HepG2 (cell line): ENCODE results near the gene ART3. TPM values are rescaled to one million over a fixed set of nuclear protein-coding genes. Genes with fewer than 3 reads are reported as not detected.
A peak's percentile ranks its signal among the peaks of the same experiment; 100 is the strongest.

ENCODE experiments used
- DPF2 ChIP-seq: sonication (generic); formaldehyde crosslinking; IDR thresholded peaks from 2 replicates; pipeline ENCODE4 v1.4.0; 2020; ENCODE audit warnings: mild to moderate bottlenecking, low read depth, missing genetic modification reagents, borderline replicate concordance
- GABPB1 ChIP-seq: IDR thresholded peaks from 2 replicates; pipeline ENCODE4 v1.6.1; 2016; ENCODE audit warnings: mild to moderate bottlenecking, missing genetic modification reagents, moderate library complexity, missing compliant biosample characterization
- KLF9 ChIP-seq: IDR thresholded peaks from 2 replicates; pipeline ENCODE4 v1.6.1; 2016; ENCODE audit warnings: low read depth
- MBNL3 ChIP-seq: fragments of 250-450 bp; sonication (Bioruptor Pico); conservative IDR thresholded peaks from 2 replicates; pipeline ENCODE4 v1.8.0; 2022; ENCODE audit warnings: mild to moderate bottlenecking, inconsistent platforms
- MYC ChIP-seq: sonication (generic); formaldehyde crosslinking; IDR thresholded peaks from 2 replicates; pipeline ENCODE4 v1.9.0; 2021; ENCODE audit warnings: missing genetic modification reagents, borderline replicate concordance
- NR2F6 ChIP-seq, 2 experiments: IDR thresholded peaks; 2 replicates each; pipeline ENCODE4 v1.6.1; 2016; ENCODE audit warnings: antibody characterized with exemption in 1 of 2, mild to moderate bottlenecking in 1 of 2
- SMAD3 ChIP-seq: sonication (generic); formaldehyde crosslinking; IDR thresholded peaks from 2 replicates; pipeline ENCODE4 v1.4.0; 2020; ENCODE audit warnings: missing genetic modification reagents
- TAF15 ChIP-seq: fragments of 200-400 bp; formaldehyde crosslinking; IDR thresholded peaks from one replicate; pipeline ENCODE4 v1.6.1; 2018; ENCODE audit warnings: mild to moderate bottlenecking, low read depth, low read length; ENCODE audit not compliant: poor library complexity, severe bottlenecking
- ZFP36L1 ChIP-seq: sonication (generic); formaldehyde crosslinking; IDR thresholded peaks from 2 replicates; pipeline ENCODE4 v1.8.0; 2022; ENCODE audit warnings: mild to moderate bottlenecking, missing genetic modification reagents, moderate library complexity
- polyA plus RNA-seq, 8 experiments: library from polyadenylated mRNA; depleted of rRNA in 3 of 8; stranded (reverse) in 7 of 8; unstranded in 1 of 8; fragments of >200 nt; fragmentation: Illumina TruSeq in 4 of 8; extraction: Trizol in 4 of 8; gene quantifications; 2 replicates each; pipeline versions ENCODE4 v1.2.1 to v1.2.3, GENCODE V29; 2011 to 2016; ENCODE audit warnings: low read depth in 4 of 8, missing spikeins in 1 of 8, mixed read lengths in 1 of 8; ENCODE audit not compliant: insufficient read depth in 1 of 8
- total RNA-seq, 5 experiments: library from RNA; depleted of rRNA; stranded (reverse); fragments of >200 nt; fragmentation: Illumina TruSeq; extraction: Trizol; gene quantifications; 2 replicates each; pipeline ENCODE4 v1.2.3, GENCODE V29; 2016; ENCODE audit warnings: low read depth in 1 of 5
- TF ChIP-seq, protein P1 (sequence below): sonication (generic); formaldehyde crosslinking; IDR thresholded peaks from 2 replicates; pipeline ENCODE4 v1.5.0; 2020; ENCODE audit warnings: mild to moderate bottlenecking, missing genetic modification reagents, borderline replicate concordance
- TF ChIP-seq, protein P2 (sequence below): sonication (generic); formaldehyde crosslinking; IDR thresholded peaks from 2 replicates; pipeline ENCODE4 v1.9.0; 2021; ENCODE audit warnings: mild to moderate bottlenecking, missing genetic modification reagents
- TF ChIP-seq, protein P3 (sequence below): sonication (generic); formaldehyde crosslinking; IDR thresholded peaks from 2 replicates; pipeline ENCODE4 v1.5.1; 2020; ENCODE audit warnings: mild to moderate bottlenecking, missing genetic modification reagents
- TF ChIP-seq, protein P4 (sequence below): sonication (generic); formaldehyde crosslinking; IDR thresholded peaks from 2 replicates; pipeline ENCODE4 v1.5.0; 2020; ENCODE audit warnings: missing genetic modification reagents, mild to moderate bottlenecking, borderline replicate concordance

Gene ART3
- total and polyA plus RNA-seq, 2 of the 13 experiments (the other 11 are each of a cell fraction or from before 2014, with no cell fraction given): not detected

DNA sequence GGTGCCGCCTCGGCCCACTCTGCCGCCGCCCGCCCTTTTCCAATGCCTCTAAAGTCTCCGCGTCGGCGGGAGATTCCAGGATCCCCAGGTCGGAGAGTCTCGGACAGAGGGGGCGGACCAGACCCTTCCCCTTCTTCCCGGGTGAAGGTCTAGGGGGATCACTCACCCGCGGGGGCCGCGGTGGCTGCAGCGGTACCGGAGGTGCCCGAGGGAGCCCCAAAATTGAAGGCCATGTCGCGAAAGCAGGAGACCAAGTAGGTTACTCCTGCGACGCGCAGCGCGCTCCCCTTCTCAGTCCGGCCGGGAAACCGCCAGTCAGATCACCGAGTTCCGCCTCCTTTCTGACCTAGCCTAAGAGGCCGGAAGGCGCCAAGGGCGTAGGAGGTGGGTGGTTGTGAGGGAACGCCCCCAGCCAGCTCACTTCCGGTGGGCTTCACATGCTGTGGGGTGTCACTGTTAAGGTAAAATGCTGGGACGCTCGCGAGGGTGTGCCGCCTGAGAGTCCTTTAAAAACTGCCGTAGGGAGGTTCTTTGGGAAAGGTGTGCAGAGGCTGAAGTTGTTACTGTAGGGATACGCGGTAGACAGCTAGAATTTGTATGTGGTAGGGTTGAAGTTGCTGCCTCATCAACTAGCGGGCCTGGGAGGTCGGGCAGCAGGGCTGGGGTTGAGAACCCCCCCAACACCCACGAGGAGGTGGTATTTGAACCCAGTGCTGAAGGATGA lies 73.8 kb downstream of the ART3 start, which contains the start of gene NUP54 (continued):
- TF ChIP-seq, protein P1, sequence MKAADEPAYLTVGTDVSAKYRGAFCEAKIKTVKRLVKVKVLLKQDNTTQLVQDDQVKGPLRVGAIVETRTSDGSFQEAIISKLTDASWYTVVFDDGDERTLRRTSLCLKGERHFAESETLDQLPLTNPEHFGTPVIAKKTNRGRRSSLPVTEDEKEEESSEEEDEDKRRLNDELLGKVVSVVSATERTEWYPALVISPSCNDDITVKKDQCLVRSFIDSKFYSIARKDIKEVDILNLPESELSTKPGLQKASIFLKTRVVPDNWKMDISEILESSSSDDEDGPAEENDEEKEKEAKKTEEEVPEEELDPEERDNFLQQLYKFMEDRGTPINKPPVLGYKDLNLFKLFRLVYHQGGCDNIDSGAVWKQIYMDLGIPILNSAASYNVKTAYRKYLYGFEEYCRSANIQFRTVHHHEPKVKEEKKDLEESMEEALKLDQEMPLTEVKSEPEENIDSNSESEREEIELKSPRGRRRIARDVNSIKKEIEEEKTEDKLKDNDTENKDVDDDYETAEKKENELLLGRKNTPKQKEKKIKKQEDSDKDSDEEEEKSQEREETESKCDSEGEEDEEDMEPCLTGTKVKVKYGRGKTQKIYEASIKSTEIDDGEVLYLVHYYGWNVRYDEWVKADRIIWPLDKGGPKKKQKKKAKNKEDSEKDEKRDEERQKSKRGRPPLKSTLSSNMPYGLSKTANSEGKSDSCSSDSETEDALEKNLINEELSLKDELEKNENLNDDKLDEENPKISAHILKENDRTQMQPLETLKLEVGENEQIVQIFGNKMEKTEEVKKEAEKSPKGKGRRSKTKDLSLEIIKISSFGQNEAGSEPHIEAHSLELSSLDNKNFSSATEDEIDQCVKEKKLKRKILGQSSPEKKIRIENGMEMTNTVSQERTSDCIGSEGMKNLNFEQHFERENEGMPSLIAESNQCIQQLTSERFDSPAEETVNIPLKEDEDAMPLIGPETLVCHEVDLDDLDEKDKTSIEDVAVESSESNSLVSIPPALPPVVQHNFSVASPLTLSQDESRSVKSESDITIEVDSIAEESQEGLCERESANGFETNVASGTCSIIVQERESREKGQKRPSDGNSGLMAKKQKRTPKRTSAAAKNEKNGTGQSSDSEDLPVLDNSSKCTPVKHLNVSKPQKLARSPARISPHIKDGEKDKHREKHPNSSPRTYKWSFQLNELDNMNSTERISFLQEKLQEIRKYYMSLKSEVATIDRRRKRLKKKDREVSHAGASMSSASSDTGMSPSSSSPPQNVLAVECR (CRISPR knock-in tag): peak; percentile 98
- TF ChIP-seq MBNL3 (CRISPR knock-in tag): no peak
- peak; percentile 91; the same call in 1 of the 2 replicates for TF ChIP-seq SMAD3 (CRISPR knock-in tag)
- TF ChIP-seq DPF2: no peak
- peak; percentile 77 for TF ChIP-seq MYC (CRISPR knock-in tag)
- no peak; the same call in 1 of the 2 replicates for TF ChIP-seq KLF9
- TF ChIP-seq, protein P2, sequence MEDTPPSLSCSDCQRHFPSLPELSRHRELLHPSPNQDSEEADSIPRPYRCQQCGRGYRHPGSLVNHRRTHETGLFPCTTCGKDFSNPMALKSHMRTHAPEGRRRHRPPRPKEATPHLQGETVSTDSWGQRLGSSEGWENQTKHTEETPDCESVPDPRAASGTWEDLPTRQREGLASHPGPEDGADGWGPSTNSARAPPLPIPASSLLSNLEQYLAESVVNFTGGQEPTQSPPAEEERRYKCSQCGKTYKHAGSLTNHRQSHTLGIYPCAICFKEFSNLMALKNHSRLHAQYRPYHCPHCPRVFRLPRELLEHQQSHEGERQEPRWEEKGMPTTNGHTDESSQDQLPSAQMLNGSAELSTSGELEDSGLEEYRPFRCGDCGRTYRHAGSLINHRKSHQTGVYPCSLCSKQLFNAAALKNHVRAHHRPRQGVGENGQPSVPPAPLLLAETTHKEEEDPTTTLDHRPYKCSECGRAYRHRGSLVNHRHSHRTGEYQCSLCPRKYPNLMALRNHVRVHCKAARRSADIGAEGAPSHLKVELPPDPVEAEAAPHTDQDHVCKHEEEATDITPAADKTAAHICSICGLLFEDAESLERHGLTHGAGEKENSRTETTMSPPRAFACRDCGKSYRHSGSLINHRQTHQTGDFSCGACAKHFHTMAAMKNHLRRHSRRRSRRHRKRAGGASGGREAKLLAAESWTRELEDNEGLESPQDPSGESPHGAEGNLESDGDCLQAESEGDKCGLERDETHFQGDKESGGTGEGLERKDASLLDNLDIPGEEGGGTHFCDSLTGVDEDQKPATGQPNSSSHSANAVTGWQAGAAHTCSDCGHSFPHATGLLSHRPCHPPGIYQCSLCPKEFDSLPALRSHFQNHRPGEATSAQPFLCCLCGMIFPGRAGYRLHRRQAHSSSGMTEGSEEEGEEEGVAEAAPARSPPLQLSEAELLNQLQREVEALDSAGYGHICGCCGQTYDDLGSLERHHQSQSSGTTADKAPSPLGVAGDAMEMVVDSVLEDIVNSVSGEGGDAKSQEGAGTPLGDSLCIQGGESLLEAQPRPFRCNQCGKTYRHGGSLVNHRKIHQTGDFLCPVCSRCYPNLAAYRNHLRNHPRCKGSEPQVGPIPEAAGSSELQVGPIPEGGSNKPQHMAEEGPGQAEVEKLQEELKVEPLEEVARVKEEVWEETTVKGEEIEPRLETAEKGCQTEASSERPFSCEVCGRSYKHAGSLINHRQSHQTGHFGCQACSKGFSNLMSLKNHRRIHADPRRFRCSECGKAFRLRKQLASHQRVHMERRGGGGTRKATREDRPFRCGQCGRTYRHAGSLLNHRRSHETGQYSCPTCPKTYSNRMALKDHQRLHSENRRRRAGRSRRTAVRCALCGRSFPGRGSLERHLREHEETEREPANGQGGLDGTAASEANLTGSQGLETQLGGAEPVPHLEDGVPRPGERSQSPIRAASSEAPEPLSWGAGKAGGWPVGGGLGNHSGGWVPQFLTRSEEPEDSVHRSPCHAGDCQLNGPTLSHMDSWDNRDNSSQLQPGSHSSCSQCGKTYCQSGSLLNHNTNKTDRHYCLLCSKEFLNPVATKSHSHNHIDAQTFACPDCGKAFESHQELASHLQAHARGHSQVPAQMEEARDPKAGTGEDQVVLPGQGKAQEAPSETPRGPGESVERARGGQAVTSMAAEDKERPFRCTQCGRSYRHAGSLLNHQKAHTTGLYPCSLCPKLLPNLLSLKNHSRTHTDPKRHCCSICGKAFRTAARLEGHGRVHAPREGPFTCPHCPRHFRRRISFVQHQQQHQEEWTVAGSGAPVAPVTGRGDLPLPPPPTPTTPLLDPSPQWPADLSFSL (CRISPR knock-in tag): no peak
- 0 out of 2 replicates have a peak, but pooled peaks have one; percentile 10 for TF ChIP-seq NR2F6 (IDR thresholded peaks at IDR 0.05)
- TF ChIP-seq NR2F6 (CRISPR knock-in tag; IDR thresholded peaks at IDR 0.05): no peak
- TF ChIP-seq, protein P3, sequence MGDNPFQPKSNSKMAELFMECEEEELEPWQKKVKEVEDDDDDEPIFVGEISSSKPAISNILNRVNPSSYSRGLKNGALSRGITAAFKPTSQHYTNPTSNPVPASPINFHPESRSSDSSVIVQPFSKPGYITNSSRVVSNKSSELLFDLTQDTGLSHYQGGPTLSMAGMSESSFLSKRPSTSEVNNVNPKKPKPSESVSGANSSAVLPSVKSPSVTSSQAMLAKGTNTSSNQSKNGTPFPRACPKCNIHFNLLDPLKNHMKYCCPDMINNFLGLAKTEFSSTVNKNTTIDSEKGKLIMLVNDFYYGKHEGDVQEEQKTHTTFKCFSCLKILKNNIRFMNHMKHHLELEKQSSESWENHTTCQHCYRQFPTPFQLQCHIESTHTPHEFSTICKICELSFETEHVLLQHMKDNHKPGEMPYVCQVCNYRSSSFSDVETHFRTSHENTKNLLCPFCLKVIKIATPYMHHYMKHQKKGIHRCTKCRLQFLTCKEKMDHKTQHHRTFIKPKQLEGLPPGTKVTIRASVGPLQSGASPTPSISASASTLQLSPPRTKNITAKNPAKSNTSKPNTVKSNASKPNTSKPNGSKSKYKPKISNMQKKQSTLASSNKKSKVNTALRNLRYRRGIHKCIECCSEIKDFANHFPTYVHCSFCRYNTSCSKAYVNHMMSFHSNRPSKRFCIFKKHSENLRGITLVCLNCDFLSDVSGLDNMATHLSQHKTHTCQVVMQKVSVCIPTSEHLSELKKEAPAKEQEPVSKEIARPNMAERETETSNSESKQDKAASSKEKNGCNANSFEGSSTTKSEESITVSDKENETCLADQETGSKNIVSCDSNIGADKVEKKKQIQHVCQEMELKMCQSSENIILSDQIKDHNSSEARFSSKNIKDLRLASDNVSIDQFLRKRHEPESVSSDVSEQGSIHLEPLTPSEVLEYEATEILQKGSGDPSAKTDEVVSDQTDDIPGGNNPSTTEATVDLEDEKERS (CRISPR knock-in tag): no peak
- TF ChIP-seq, protein P4, sequence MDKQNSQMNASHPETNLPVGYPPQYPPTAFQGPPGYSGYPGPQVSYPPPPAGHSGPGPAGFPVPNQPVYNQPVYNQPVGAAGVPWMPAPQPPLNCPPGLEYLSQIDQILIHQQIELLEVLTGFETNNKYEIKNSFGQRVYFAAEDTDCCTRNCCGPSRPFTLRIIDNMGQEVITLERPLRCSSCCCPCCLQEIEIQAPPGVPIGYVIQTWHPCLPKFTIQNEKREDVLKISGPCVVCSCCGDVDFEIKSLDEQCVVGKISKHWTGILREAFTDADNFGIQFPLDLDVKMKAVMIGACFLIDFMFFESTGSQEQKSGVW: no peak; the same call in 1 of the 2 replicates
- no peak for TF ChIP-seq TAF15
- TF ChIP-seq ZFP36L1 (CRISPR knock-in tag): peak; percentile 88; the same call in 1 of the 2 replicates
- TF ChIP-seq GABPB1 (CRISPR knock-in tag): peak; percentile 98
